GM18870 (cell line): ENCODE data around the gene NOX1.
"Not testable (repeated sequence)": the region's sequence is repeated elsewhere in the genome, so short reads cannot be mapped to it uniquely, and the experiment has no call there.

ENCODE experiments used
- ATAC-seq: cut with Tn5 transposase; IDR thresholded peaks from one replicate; pipeline ENCODE4 v1.9.1; 2021; ENCODE audit warnings: moderate library complexity; ENCODE audit not compliant: unreplicated experiment

NOX1 gene

DNA sequence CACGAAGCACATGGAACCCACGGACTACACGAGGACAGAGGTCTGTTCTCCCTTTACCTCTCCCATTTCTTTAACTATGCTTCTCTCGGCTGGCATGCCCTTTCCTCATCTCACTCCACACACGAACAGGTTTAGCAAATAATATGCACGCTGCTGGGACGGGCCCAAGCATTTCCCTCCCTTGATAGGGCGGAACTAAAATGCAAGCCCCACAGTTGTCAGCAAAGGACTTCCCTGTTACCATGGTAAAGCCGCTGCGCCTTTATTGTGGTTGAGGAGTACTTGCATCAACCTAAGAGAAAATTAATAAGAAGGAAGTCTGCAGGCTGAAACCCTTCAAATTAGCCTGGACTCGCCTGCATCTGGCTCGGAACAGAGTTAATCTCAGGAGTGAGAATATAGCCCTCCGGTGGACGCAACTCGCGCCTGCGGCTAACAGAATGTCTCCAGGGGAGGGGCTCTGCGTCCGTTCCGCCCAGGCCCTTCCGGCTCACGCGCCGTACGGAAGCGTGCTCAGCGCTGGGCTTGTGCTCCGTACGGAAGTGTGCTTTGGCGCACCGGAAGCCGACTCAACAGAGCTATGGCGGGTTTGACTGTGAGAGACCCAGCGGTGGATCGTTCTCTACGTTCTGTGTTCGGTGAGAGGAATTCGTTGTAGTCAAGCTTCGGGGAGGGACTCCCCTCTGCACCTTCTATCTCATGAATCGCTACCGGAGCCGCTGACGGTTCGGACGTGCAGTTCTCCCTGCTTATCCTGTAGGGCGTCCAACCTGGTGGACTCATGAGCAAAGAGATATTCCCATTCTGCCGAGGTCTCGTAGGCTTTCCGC, 54.1 kb downstream of the NOX1 start, which contains the start of gene CSTF2:
CSTF2 (plus strand) TSS at position 555 of the 830 bp plus-strand sequence; CDS start at position 581, 26 bp downstream.
- ATAC-seq: peak; percentile 94

GRCh38 chrX:100819534-100819836, 54.7 kb downstream of the NOX1 start:
- no peak for ATAC-seq

- no peak for ATAC-seq
Measured at GRCh38 chrX:100817340-100817739, 56.8 kb downstream of the NOX1 start.

DNA sequence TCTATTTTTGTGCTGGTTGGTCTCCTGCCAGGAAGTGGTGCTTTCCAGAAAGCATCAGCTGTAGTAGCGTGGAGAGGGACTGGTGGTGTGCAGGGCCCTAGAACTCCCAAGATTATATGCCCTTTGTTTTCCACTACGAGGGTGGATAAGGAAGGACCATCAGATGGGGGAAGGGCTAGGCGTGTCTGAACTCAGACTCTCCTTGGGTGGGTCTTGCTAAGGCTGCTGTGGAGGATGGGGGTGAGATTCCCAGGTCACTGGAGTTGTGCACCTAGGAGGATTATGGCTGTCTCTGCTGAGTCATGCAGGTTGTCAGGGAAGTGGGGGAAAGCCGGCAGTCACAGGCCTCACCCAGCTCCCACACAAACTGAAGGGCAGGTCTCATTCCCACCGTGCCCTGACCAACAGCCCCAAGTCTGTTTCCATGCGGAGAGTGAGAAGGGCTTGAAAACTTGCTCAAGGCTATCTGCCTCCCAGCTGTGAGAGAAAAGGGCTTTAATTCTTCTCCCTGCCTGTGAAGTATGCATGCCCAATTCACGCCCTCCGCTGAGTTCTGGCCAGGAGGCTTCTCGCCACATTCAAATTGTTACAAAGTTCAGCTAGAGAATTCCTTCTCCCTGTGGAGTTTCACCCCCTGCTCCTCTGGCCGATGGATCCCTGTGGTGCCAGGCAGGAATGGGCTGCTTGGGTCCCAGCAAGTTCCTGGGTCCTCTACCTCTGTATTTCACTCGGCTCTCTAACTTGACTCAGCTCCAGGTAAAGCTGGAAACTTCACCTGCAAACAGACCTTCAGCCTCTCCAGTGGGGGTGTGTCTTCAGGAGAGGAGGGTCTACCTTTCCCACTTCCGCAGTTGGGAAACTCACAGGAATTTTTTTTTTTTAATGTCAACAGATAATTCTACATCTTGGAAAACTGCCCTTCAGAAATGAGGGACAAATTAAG, 61.7 kb downstream of the NOX1 start:
- ATAC-seq: no peak

DNA sequence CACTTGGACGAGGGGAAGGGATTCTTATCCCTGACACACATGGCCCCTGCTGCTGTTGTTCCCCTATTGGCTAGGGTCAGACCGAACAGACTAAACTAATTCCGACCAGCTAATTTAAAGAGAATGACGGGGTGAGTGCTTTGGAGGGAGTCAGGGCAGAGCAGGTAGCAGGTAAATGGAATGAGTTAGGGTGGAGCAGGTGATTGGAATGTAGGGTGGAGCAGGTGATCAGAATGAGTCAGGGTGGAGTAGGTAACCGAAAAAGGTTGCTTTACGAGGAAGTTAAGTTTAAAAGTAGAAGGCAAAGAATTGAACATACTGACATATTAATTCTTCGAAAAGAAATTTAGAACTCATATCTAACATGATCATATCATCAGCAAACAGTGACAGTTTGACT, 65.9 kb downstream of the NOX1 start:
- not testable (repeated sequence) for ATAC-seq

DNA sequence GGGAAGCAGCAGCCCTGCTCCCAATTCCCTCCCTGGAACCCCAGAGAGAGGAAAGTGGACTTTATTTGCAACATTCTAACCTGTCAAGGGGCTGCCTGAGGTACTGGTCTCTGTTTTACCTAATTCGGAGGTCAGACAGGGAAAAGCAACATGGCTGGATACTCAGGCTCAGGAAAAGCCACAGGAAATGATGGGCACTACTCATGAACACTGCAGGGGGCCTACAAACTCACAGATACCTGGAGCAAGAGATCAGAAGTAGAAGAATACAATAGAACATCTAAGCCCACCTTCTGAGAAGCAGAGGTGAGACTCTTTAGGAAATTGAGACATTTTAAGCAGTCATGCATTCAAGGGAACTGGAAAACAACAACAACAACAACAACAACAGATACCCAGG, 69.4 kb downstream of the NOX1 start:
- ATAC-seq: no peak

GRCh38 chrX:100802843-100803242, 71.3 kb downstream of the NOX1 start:
- ATAC-seq: no peak

- no peak for ATAC-seq
Measured at GRCh38 chrX:100798484-100799214, 75.5 kb downstream of the NOX1 start.

DNA sequence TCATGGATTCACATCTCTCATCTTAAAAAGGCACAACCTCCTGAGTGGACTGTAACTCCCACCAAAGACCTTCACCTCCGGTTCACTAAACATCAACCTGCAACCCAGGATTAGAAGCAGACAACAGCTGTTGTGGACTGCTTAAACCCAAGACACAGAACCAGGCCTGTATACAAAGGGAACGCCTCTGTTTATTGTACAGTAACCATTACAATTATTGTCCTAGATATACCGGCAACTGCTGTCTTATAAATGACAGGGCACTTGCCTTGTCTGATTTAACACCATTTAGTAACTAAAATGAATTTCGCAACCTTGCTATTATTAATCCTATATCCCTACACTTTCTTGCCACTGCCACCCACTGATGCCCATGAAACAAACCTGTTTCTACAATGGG, 76.8 kb downstream of the NOX1 start:
- no peak for ATAC-seq

DNA sequence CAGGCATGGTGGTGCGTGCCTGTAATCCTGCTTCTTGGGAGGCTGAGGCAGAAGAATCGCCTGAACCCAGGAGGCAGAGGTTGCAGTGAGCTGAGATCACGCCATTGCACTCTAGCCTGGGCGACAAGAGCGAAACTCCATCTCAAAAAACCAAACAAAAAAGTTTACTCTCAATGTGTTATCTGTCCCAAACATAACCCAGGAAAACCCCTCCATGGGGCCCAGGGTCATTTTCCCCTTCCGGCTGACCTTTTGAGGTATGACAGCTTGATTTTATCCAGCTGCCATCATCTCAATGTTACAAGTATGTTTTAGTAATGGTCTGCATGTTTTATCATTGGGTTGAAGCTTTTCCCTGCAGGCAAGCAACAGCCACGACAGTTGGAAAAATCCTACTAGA, 77.8 kb downstream of the NOX1 start:
- ATAC-seq: not testable (repeated sequence)
